ENCODE data around the gene SP4.

SP4 gene

GRCh38 chr7:21450076-21450475 is 22.2 kb downstream of the SP4 start:
- Histone ChIP-seq H3K27ac (replicated peaks) (no peak overlapping the region), H3K27me3 (ENCODE audit: insufficient read depth, poor library complexity, severe bottlenecking) (no peaks in the 10 kb centered on the region), H3K4me3 (replicated peaks; ENCODE audit: insufficient read depth, low read length) (no peak overlapping the region)
- TF ChIP-seq GABPA (IDR thresholded peaks at IDR 0.05; ENCODE audit: low read depth): no peak
- TF ChIP-seq POLR2AphosphoS5 (IDR thresholded peaks at IDR 0.05; ENCODE audit: low read depth): no peak
- TF ChIP-seq REST (IDR thresholded peaks at IDR 0.05; ENCODE audit: insufficient replicate concordance, low read depth): no peak
- no peak for TF ChIP-seq SPI1 (IDR thresholded peaks at IDR 0.05; ENCODE audit: borderline replicate concordance, low read depth)
- TF ChIP-seq, protein P1, sequence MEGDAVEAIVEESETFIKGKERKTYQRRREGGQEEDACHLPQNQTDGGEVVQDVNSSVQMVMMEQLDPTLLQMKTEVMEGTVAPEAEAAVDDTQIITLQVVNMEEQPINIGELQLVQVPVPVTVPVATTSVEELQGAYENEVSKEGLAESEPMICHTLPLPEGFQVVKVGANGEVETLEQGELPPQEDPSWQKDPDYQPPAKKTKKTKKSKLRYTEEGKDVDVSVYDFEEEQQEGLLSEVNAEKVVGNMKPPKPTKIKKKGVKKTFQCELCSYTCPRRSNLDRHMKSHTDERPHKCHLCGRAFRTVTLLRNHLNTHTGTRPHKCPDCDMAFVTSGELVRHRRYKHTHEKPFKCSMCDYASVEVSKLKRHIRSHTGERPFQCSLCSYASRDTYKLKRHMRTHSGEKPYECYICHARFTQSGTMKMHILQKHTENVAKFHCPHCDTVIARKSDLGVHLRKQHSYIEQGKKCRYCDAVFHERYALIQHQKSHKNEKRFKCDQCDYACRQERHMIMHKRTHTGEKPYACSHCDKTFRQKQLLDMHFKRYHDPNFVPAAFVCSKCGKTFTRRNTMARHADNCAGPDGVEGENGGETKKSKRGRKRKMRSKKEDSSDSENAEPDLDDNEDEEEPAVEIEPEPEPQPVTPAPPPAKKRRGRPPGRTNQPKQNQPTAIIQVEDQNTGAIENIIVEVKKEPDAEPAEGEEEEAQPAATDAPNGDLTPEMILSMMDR (IDR thresholded peaks at IDR 0.05; ENCODE audit: insufficient read depth, low read length): no peak
- no peak for DNase-seq (ENCODE audit: low read depth in 1 of 2, low spot score in 1 of 2)

DNA sequence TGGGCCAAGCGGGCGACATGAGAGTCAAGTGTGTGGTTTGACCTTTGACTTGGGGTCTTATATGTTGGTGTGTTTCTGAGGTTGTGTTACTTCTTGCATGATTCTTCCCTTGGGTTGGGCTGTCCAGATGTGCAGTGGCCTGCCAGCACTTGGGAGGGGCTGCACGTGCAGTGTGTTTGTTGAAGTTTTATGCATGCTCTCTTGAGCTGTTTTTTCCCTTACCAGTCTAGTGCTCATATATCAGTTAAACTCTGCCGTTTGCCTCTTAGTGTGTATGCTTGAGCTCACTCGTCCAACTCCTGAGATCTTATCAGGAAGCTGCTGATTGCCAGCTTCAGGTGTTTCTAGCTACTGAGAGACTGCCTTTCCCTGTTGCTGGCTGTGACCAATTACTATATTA is 23.1 kb downstream of the SP4 start:
- no peak for DNase-seq (ENCODE audit: low read depth in 1 of 2, low spot score in 1 of 2)
- Histone ChIP-seq H3K4me3 (replicated peaks; ENCODE audit: insufficient read depth, low read length) (no peak overlapping the region), H3K27me3 (ENCODE audit: insufficient read depth, poor library complexity, severe bottlenecking) (no peaks in the 10 kb centered on the region), H3K27ac (replicated peaks) (no peak overlapping the region)
- TF ChIP-seq SPI1 (IDR thresholded peaks at IDR 0.05; ENCODE audit: borderline replicate concordance, low read depth): no peak
- no peak for TF ChIP-seq REST (IDR thresholded peaks at IDR 0.05; ENCODE audit: insufficient replicate concordance, low read depth)
- TF ChIP-seq, protein P1 (IDR thresholded peaks at IDR 0.05; ENCODE audit: insufficient read depth, low read length): no peak
- TF ChIP-seq GABPA (IDR thresholded peaks at IDR 0.05; ENCODE audit: low read depth): no peak
- no peak for TF ChIP-seq POLR2AphosphoS5 (IDR thresholded peaks at IDR 0.05; ENCODE audit: low read depth)

GRCh38 chr7:21454182-21454581 is 26.3 kb downstream of the SP4 start:
- no peak for DNase-seq (ENCODE audit: low read depth in 1 of 2, low spot score in 1 of 2)
- no peak for TF ChIP-seq GABPA (IDR thresholded peaks at IDR 0.05; ENCODE audit: low read depth)
- TF ChIP-seq, protein P1 (IDR thresholded peaks at IDR 0.05; ENCODE audit: insufficient read depth, low read length): no peak
- TF ChIP-seq POLR2AphosphoS5 (IDR thresholded peaks at IDR 0.05; ENCODE audit: low read depth): no peak
- no peak for TF ChIP-seq SPI1 (IDR thresholded peaks at IDR 0.05; ENCODE audit: borderline replicate concordance, low read depth)
- TF ChIP-seq REST (IDR thresholded peaks at IDR 0.05; ENCODE audit: insufficient replicate concordance, low read depth): no peak
- H3K4me3 ChIP-seq (replicated peaks; ENCODE audit: insufficient read depth, low read length): no peak overlapping the region

More at GRCh38 chr7:21454182-21454581, 26.3 kb downstream of the SP4 start:
- no peak overlapping the region for H3K27ac ChIP-seq (replicated peaks)
- H3K27me3 ChIP-seq (ENCODE audit: insufficient read depth, poor library complexity, severe bottlenecking): no peaks in the 10 kb centered on the region

Measured in HL-60 (cell line).